OCI-LY3 (cell line): Measurements from ENCODE around the gene SDK2.

ENCODE experiments used
- EZH2phosphoT487 ChIP-seq: fragments of 200-600 bp; shearing (Covaris generic); IDR thresholded peaks from 2 replicates; pipeline ENCODE4 v1.6.1; 2018; ENCODE audit warnings: antibody characterized with exemption, mixed run types, low read depth
- TF ChIP-seq, protein P1 (sequence below): fragments of 200-600, 300-600 bp; sonication (generic); IDR thresholded peaks from 2 replicates; pipeline ENCODE4 v1.5.1; 2014; ENCODE audit warnings: antibody characterized with exemption, low read length, low read depth

DNA sequence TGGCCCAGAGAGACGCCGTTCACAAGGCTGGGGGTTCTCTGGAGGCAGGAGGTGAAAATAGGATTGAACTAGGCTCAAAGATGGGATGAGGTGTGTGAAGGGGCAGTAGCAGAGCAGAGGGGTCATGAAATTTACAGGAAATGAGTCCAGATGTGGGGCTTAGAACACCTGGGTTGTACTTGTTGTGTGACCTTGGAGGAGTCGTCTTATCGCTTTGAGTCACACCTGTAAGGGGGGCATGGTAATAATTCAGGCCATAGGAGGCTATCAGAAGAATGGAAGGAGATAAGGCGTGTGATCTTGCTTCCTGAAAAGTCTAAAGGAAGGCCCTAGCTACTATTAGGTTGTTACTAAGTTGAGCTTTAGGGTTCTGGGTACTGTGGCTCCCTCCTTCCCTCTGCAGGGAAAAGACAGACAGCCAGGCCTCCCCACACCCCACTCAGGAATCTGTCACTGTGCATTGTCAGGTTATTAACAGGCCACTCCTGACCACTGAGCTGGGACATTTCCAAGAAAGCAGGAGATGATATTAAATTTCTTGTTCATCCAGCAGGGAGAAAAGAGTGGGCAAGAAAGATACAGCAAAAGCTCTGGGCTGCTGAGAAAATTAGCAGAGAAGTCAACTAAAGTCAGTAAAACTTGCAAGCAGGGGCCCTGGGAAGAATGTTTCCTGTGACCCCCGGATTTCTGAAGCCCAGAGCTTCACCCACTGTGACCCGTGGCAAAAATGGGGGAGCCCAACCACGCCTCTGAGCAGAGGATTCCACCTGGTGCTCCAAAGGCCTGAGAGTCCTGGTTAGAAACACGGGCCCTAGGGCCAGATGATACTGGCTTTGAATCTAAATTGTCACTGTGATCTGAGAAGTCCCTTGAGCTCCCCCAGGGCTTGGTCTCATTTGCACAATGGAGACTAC is 326.5 kb downstream of the SDK2 start:
- TF ChIP-seq, protein P1, sequence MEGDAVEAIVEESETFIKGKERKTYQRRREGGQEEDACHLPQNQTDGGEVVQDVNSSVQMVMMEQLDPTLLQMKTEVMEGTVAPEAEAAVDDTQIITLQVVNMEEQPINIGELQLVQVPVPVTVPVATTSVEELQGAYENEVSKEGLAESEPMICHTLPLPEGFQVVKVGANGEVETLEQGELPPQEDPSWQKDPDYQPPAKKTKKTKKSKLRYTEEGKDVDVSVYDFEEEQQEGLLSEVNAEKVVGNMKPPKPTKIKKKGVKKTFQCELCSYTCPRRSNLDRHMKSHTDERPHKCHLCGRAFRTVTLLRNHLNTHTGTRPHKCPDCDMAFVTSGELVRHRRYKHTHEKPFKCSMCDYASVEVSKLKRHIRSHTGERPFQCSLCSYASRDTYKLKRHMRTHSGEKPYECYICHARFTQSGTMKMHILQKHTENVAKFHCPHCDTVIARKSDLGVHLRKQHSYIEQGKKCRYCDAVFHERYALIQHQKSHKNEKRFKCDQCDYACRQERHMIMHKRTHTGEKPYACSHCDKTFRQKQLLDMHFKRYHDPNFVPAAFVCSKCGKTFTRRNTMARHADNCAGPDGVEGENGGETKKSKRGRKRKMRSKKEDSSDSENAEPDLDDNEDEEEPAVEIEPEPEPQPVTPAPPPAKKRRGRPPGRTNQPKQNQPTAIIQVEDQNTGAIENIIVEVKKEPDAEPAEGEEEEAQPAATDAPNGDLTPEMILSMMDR: no peak
- TF ChIP-seq EZH2phosphoT487: no peak
